ENCODE results near the gene KANSL1.

GRCh38 chr17:46121165-46121764, 72.0 kb downstream of the KANSL1 start:
- TF ChIP-seq POLR2A (IDR thresholded peaks at IDR 0.05) (no peak), POLR2AphosphoS5 (IDR thresholded peaks at IDR 0.05) (no peak)
- TF ChIP-seq, protein P1, sequence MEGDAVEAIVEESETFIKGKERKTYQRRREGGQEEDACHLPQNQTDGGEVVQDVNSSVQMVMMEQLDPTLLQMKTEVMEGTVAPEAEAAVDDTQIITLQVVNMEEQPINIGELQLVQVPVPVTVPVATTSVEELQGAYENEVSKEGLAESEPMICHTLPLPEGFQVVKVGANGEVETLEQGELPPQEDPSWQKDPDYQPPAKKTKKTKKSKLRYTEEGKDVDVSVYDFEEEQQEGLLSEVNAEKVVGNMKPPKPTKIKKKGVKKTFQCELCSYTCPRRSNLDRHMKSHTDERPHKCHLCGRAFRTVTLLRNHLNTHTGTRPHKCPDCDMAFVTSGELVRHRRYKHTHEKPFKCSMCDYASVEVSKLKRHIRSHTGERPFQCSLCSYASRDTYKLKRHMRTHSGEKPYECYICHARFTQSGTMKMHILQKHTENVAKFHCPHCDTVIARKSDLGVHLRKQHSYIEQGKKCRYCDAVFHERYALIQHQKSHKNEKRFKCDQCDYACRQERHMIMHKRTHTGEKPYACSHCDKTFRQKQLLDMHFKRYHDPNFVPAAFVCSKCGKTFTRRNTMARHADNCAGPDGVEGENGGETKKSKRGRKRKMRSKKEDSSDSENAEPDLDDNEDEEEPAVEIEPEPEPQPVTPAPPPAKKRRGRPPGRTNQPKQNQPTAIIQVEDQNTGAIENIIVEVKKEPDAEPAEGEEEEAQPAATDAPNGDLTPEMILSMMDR (IDR thresholded peaks at IDR 0.05) = no peak
